ENCODE results near the gene ABCC4.

ABCC4 gene

DNA sequence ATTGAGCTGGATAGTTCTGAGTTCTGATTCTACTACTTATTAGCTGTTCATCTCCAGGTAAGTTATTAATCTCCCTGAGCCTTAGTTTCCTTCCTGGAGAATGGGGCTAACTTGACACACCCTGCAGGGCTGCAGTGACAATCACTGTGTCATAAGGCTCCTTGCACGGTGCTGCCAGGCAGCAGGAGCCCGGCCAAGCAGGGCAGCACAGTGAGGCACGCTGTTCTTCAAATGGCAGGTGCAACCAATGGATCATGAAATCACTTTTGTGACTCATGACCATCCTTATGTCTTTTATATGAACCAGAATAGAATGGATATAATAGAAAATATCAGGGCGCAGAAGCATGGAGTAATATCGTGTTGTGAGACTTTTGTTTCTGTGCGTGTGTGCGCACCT is 242.6 kb downstream of the ABCC4 start:
- Histone ChIP-seq H3K9me3 (ENCODE audit: control insufficient read depth, low read length) (no peaks in the 10 kb centered on the region), H3K27ac (ENCODE audit: low read depth, low read length, severe bottlenecking) (no peak overlapping the region), H3K4me1 (ENCODE audit: control insufficient read depth, insufficient read depth, low read length, poor library complexity, severe bottlenecking) (no peaks in the 10 kb centered on the region), H3K4me3 (ENCODE audit: extremely low read depth, insufficient read depth, low read length, poor library complexity, severe bottlenecking) (no peak overlapping the region), H3K36me3 (ENCODE audit: control insufficient read depth, insufficient read depth, low read length) (no peaks in the 10 kb centered on the region)
- 81 to 83% methylated on average over 6 to 7 of the region's 7 CpGs for WGBS, 2 experiments (ENCODE audit: insufficient coverage in 2 of 2)

DNA sequence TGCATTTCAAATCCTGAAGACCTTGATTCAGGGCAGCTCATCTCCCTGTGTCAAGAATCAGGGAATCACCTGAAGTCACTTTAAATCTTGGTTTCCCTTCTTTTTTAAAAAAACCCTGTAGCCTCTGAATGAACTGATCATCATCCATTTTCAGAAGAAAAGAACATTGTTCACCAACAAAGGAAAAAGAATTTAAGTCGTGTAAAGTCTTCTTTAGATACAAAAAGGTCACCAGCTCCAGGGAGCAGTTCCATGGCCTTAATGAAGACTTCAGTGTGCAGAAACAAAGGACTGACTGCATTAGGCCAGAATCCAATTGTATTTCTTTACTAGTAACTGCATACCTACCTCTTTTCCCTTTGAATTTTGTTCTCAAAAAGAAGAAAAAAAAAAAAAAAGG is 245.0 kb downstream of the ABCC4 start:
- no peaks in the 10 kb centered on the region for H3K4me1 ChIP-seq (ENCODE audit: control insufficient read depth, insufficient read depth, low read length, poor library complexity, severe bottlenecking)
- no peak overlapping the region for H3K4me3 ChIP-seq (ENCODE audit: extremely low read depth, insufficient read depth, low read length, poor library complexity, severe bottlenecking)
- no peaks in the 10 kb centered on the region for H3K9me3 ChIP-seq (ENCODE audit: control insufficient read depth, low read length)
- H3K36me3 ChIP-seq (ENCODE audit: control insufficient read depth, insufficient read depth, low read length): no peaks in the 10 kb centered on the region
- WGBS, 2 experiments (ENCODE audit: insufficient coverage in 2 of 2): 60% methylated on average over 1 of the region's 1 CpG; no CpG with 5 or more reads in 1 of the 2 experiments
- H3K27ac ChIP-seq (ENCODE audit: low read depth, low read length, severe bottlenecking): no peak overlapping the region

DNA sequence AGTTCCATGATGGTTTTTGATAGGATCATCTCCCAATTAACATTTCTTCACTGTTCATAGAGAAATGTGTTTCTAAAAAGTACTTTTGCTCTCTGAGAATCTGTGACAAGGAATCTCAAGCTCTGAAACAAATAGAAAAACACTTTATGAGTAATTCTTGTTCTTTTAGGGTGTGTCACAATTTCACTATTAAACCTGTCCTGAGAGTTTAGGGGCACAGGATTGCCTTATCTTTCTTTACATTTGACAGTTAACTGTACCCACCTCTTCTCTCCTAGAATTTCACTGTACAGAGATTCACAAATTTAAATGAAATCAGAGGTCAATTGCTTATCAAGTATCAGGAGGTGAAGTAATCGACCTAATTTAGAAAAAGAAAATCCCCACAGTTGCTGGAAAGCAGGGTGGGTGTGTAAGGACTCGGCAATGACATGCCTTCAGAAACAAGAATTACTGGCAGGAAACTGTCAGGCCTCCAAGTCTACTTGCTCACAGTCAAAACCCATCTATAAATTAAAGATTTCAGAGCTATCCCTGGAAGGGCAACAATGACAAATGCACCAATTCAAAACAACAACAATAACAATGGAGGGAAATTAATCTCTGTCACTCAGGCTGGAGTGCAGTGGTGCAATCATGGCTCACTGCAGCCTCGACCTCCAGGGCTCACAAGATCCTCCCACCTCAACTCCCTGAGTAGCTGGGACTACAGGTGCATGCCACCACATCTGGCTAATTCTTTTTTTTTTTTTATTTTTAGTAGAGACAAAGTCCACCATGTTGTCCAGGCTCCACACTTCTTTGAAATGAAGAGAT is 250.2 kb downstream of the ABCC4 start:
- WGBS, 2 experiments (ENCODE audit: insufficient coverage in 2 of 2): 75 to 100% methylated on average over 2 of the region's 3 CpGs
- Histone ChIP-seq H3K9me3 (ENCODE audit: control insufficient read depth, low read length) (no peaks in the 10 kb centered on the region), H3K4me3 (ENCODE audit: extremely low read depth, insufficient read depth, low read length, poor library complexity, severe bottlenecking) (no peak overlapping the region), H3K4me1 (ENCODE audit: control insufficient read depth, insufficient read depth, low read length, poor library complexity, severe bottlenecking) (no peaks in the 10 kb centered on the region), H3K27ac (ENCODE audit: low read depth, low read length, severe bottlenecking) (no peak overlapping the region), H3K36me3 (ENCODE audit: control insufficient read depth, insufficient read depth, low read length) (no peaks in the 10 kb centered on the region)

DNA sequence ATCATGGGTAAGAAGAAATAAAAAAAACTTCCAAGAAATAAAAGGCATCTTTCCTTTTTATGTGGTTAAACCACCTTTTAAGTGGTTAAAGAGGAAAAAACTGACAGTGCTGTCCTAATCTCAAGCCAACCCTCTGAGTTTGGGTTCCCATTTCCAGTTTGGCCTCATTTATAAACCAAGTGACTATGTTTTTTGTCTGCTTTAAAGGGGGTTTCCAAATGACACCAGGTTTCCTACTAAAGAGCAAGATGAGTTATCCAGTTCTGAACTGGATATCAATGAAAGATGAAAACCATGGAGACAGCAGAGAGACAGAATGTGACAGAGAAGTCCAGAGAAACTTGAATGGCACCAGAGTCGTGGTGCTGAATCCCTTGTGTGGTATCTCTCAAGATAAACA is 251.5 kb downstream of the ABCC4 start:
- WGBS, 2 experiments (ENCODE audit: insufficient coverage in 2 of 2): 75 to 100% methylated on average over 1 of the region's 1 CpG

DNA sequence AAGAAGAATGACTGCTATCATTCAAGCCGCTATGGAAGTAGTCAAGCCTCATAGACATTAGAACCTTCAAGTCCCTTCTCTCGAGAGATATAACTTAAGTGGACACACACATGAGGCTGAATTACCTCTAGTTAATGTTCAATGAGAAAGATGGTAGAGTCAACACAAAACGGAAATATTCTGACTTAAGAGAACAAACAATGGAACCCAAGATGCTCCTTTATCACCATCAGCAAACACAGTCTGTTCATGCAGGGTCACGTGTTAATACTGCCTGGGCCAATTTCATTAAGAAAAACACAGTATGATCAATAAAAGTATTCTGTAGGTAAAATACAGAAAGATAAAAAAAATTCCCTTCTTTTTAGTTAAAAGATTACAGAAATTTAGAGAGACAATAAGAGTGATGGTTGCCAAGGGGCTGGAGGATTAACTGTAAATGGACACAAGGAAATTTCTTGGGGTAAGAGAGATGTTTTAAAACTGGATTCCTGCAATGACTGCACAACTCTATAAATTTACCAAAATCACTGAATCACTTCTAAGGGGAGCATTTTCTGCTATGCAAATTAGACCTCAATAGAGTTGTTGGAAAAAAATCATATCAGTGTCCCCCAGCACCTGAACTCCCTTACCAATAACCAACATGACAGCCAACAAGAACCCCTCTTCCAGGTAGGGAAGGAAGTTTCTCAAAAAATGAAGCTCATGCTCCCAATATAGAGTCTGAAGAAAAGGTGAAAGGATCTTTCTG is 256.6 kb downstream of the ABCC4 start:
- WGBS, 2 experiments (ENCODE audit: insufficient coverage in 2 of 2): 67 to 100% methylated on average over 1 of the region's 4 CpGs
- Histone ChIP-seq H3K4me3 (ENCODE audit: extremely low read depth, insufficient read depth, low read length, poor library complexity, severe bottlenecking) (no peak overlapping the region), H3K9me3 (ENCODE audit: control insufficient read depth, low read length) (no peaks in the 10 kb centered on the region), H3K36me3 (ENCODE audit: control insufficient read depth, insufficient read depth, low read length) (peaks cover 4% of the 10 kb centered on the region), H3K27ac (ENCODE audit: low read depth, low read length, severe bottlenecking) (no peak overlapping the region), H3K4me1 (ENCODE audit: control insufficient read depth, insufficient read depth, low read length, poor library complexity, severe bottlenecking) (no peaks in the 10 kb centered on the region)

More for the DNA sequence above, 251.5 kb downstream of the ABCC4 start:
- Histone ChIP-seq H3K27ac (ENCODE audit: low read depth, low read length, severe bottlenecking) (no peak overlapping the region), H3K9me3 (ENCODE audit: control insufficient read depth, low read length) (no peaks in the 10 kb centered on the region), H3K4me3 (ENCODE audit: extremely low read depth, insufficient read depth, low read length, poor library complexity, severe bottlenecking) (no peak overlapping the region), H3K36me3 (ENCODE audit: control insufficient read depth, insufficient read depth, low read length) (no peaks in the 10 kb centered on the region), H3K4me1 (ENCODE audit: control insufficient read depth, insufficient read depth, low read length, poor library complexity, severe bottlenecking) (no peaks in the 10 kb centered on the region)

DNA sequence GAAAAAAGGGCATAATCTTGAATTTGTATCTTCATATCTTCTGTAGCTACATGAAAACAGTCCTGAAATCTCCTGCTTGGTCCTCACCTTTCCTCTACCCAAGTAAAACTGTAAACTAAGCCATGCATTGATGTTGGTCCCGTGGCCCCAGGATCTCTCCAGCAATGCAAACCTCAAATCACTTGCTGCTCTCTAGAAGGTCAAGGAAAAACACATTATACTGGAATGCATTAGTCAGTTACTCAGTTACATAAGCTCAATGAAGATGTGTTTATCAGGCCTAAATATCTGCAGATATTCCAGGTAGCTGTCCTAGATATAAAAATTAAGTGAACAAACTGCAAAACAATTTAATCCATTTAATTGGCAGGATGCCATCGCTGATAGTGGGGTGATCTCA is 261.8 kb downstream of the ABCC4 start:
- H3K27ac ChIP-seq (ENCODE audit: low read depth, low read length, severe bottlenecking): no peak overlapping the region
- H3K36me3 ChIP-seq (ENCODE audit: control insufficient read depth, insufficient read depth, low read length): peaks cover 4% of the 10 kb centered on the region
- 94% methylated on average over 2 of the region's 2 CpGs; no CpG with 5 or more reads in 1 of the 2 experiments for WGBS, 2 experiments (ENCODE audit: insufficient coverage in 2 of 2)
- H3K9me3 ChIP-seq (ENCODE audit: control insufficient read depth, low read length): no peaks in the 10 kb centered on the region
- H3K4me1 ChIP-seq (ENCODE audit: control insufficient read depth, insufficient read depth, low read length, poor library complexity, severe bottlenecking): no peaks in the 10 kb centered on the region
- no peak overlapping the region for H3K4me3 ChIP-seq (ENCODE audit: extremely low read depth, insufficient read depth, low read length, poor library complexity, severe bottlenecking)

DNA sequence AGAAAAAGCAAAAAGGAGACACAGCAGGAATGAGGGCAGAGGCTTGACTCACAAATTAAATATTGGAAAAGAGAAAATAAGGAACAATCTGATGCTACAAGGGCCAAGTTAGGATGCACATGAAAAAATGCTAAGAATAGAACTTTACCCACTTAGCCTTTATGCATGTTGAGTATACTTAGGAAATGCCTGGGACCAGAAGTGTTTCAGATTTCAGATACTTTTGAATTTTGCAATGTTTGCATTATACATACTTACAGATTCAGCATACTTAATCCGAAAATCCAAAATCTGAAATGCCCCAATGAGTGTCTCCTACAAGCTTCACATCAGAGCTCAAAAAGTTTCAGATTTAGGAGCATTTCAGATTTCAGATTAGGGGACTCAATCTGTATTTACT is 262.3 kb downstream of the ABCC4 start:
- peaks cover 4% of the 10 kb centered on the region for H3K36me3 ChIP-seq (ENCODE audit: control insufficient read depth, insufficient read depth, low read length)
- no peak overlapping the region for H3K4me3 ChIP-seq (ENCODE audit: extremely low read depth, insufficient read depth, low read length, poor library complexity, severe bottlenecking)
- no peaks in the 10 kb centered on the region for H3K4me1 ChIP-seq (ENCODE audit: control insufficient read depth, insufficient read depth, low read length, poor library complexity, severe bottlenecking)
- no peaks in the 10 kb centered on the region for H3K9me3 ChIP-seq (ENCODE audit: control insufficient read depth, low read length)
- H3K27ac ChIP-seq (ENCODE audit: low read depth, low read length, severe bottlenecking): no peak overlapping the region
- WGBS, 2 experiments (ENCODE audit: insufficient coverage in 2 of 2): no CpG with 5 or more reads among the region's 1 CpG

DNA sequence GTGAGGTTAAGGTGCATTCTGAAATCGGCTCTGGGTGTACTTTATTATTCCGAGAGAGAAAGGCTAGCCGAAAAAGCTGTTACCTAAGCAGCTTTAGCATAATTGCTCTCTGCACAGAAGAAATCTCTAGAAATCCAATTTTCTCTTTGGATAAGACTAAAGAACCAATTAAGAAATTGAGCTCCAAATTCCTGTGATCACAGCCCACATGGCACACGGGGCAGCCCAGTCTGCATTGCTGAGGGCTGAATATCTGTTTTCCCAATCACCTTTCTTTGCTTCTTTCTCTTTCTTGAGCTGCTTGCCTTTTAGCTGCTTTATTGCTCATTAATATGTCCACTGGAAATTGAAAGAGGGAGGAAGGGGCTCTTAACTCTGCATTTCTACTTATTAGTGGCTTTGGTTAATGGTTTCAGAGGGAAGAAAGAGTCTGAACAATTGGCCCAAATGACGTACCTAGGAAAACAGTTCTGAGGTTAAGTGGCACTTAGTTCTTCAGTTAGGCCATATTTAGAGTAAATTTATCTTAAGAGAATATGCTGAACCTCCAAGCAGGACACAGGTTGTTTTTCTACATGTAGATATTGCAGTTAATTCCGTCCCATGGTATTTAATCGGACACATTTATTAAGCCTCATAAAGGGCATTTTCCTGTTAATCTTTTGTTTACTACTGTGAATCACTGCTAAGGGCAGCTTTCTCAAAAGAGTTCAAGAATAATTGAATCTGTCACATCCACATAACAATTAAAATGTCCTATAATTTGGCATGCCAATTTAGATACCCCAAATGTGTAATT is 265.7 kb downstream of the ABCC4 start:
- H3K9me3 ChIP-seq (ENCODE audit: control insufficient read depth, low read length): no peaks in the 10 kb centered on the region
- H3K4me1 ChIP-seq (ENCODE audit: control insufficient read depth, insufficient read depth, low read length, poor library complexity, severe bottlenecking): no peaks in the 10 kb centered on the region
- no peaks in the 10 kb centered on the region for H3K36me3 ChIP-seq (ENCODE audit: control insufficient read depth, insufficient read depth, low read length)
- WGBS, 2 experiments (ENCODE audit: insufficient coverage in 2 of 2): 91 to 98% methylated on average over 4 to 6 of the region's 7 CpGs
- H3K27ac ChIP-seq (ENCODE audit: low read depth, low read length, severe bottlenecking): no peak overlapping the region
- no peak overlapping the region for H3K4me3 ChIP-seq (ENCODE audit: extremely low read depth, insufficient read depth, low read length, poor library complexity, severe bottlenecking)

DNA sequence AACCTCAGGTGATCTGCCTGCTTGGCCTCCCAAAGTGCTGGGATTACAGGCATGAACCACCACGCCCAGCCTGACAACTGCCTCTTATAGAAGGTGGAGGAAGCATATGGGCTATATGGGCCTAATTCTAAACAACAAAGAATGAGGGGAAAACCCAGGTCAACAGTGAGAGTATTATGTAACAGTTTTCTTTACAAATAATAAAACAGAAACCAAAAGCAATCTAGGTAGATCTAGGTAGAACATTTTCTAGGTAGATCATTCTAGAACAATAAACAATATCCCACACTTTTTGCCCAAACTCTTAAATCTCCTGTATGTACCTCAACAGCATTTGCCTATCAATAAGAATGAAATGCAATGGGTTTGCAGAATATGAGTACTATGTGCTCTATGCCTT is 267.4 kb downstream of the ABCC4 start:
- Histone ChIP-seq H3K9me3 (ENCODE audit: control insufficient read depth, low read length) (no peaks in the 10 kb centered on the region), H3K4me3 (ENCODE audit: extremely low read depth, insufficient read depth, low read length, poor library complexity, severe bottlenecking) (no peak overlapping the region), H3K4me1 (ENCODE audit: control insufficient read depth, insufficient read depth, low read length, poor library complexity, severe bottlenecking) (no peaks in the 10 kb centered on the region), H3K36me3 (ENCODE audit: control insufficient read depth, insufficient read depth, low read length) (no peaks in the 10 kb centered on the region), H3K27ac (ENCODE audit: low read depth, low read length, severe bottlenecking) (no peak overlapping the region)
- WGBS, 2 experiments (ENCODE audit: insufficient coverage in 2 of 2): no CpG with 5 or more reads among the region's 1 CpG

DNA sequence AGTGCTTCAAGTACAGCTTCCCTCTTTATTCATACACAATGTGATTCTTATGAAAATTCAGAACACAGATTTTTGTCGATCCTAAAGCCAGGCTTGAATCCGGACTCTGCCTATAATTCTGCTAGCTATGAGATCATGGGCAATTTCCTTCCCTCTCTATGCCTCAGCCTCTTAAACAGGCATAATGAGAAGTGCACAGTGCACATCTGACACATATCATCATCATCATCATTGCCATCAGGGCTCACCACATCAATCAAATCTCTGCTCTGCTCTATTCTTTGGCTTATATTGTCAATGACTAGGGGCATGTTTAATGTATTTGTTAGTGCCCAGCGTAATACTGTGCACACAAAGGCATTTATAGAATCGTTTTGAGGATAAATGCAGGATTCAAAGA is 269.1 kb downstream of the ABCC4 start:
- H3K27ac ChIP-seq (ENCODE audit: low read depth, low read length, severe bottlenecking): no peak overlapping the region
- no peaks in the 10 kb centered on the region for H3K9me3 ChIP-seq (ENCODE audit: control insufficient read depth, low read length)
- H3K4me3 ChIP-seq (ENCODE audit: extremely low read depth, insufficient read depth, low read length, poor library complexity, severe bottlenecking): no peak overlapping the region
- no peaks in the 10 kb centered on the region for H3K4me1 ChIP-seq (ENCODE audit: control insufficient read depth, insufficient read depth, low read length, poor library complexity, severe bottlenecking)
- WGBS, 2 experiments (ENCODE audit: insufficient coverage in 2 of 2): 100% methylated on average over 3 to 4 of the region's 4 CpGs
- H3K36me3 ChIP-seq (ENCODE audit: control insufficient read depth, insufficient read depth, low read length): no peaks in the 10 kb centered on the region

Measured in mesodermal cell (in vitro differentiated cells).